Dedifferentiated amniotic fluid mesenchymal stem cell (primary cell): Measurements from ENCODE around the gene ZNF26.
"Not testable (repeated sequence)": the region's sequence is repeated elsewhere in the genome, so short reads cannot be mapped to it uniquely, and the experiment has no call there.

Experiments
- DNase-seq: peaks from one replicate; pipeline ENCODE4 v3.0.0-alpha.2; 2016; ENCODE audit errors: extremely low spot score

The ZNF26 gene

DNA sequence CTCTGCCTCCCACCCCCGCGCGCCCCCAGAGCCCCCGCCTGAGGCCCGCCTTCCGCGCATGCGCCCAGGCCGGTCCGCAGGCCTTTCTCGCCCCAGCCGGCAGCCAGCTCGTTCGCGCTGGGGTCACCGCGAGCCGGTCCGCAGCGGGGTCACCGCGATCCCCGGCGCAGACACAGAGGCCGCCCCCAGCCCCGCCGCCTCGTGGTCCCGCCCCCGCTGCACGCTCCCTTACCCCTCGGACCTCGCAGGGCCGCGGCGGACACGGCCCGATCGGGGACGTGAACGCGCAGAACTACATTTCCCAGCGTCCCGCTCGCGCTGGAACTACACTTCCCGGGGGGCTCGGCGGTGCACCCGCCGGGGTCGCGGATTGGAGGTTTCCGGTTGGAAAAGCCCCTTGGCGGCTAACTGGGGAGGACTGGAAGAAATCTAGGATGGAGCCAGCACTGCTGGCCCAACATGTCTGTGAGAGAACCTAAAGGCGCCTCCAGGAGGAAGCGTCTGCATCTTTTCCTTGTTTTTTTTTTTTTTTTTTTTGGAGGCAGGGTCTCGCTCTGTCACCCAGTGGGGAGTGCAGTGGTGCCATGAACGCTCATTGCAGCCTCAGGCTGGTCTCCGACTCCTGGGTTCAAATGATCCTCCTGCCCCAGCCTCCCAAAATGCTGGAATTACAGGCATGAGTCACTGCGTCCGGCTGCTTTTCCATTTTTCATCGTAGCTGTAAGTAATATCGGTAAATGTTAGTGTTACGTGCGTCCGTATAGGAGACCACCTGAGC, 30.0 kb upstream of the ZNF26 start, which contains the start of gene ZNF605:
ZNF605 (minus strand) TSS at position 296 of the 778 bp plus-strand sequence. CDS start 10,671 bp downstream, outside the sequence.
- DNase-seq = peak; percentile 83

DNA sequence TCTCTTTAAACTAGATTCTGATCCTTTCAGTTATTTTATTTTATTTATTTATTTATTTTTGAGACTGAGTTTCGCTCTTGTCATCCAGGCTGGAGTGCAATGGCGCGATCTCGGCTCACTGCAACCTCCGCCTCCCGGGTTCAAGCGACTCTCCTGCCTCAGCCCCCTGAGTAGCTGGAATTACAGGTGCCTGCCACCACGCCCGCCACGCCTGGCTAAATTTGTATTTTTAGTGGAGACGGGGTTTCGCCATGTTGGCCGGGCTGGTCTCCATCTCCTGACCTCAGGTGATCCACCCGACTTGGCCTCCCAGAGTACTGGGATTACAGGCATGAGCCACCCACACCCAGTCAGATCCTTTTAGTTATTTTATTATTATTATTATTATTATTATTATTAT, 24.4 kb upstream of the ZNF26 start:
- DNase-seq = not testable (repeated sequence)

DNA sequence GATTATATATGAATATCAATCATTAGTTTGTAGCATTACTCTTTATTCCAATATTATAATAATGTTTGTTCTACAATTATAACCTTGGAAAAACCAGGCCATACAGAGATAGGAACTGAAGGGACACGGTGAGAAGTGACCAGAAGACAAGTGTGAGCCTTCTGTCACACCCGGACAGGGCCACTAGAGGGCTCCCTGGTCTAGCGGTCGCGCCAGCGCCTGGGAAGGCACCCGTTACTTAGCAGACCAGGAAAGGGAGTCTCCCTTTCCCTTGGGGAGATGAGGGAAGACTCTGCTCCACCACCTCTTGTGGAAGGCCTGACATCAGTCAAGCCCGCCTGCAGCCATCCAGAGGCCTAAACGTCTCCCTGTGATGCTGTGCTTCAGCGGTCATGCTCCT, 22.2 kb upstream of the ZNF26 start:
- not testable (repeated sequence) for DNase-seq

DNA sequence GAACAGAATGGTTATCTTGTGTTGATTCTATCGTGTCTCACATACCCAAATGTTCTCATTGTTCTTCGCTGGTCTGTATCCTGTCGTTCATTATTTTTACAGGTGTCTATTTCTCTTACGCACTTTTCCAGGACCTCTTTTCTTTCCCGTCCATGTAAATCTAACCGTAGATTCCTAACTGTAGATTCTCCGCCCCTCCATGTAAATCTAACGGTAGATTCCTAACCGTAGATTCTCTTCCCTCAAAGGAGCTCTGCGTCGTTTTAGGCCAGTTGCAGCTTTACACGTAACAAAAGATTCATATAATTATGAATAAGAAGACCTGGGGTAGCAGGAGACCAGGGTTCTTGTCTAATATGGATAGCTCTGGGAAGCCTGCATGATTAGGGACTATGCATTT, 20.4 kb upstream of the ZNF26 start:
- no peak for DNase-seq

DNA sequence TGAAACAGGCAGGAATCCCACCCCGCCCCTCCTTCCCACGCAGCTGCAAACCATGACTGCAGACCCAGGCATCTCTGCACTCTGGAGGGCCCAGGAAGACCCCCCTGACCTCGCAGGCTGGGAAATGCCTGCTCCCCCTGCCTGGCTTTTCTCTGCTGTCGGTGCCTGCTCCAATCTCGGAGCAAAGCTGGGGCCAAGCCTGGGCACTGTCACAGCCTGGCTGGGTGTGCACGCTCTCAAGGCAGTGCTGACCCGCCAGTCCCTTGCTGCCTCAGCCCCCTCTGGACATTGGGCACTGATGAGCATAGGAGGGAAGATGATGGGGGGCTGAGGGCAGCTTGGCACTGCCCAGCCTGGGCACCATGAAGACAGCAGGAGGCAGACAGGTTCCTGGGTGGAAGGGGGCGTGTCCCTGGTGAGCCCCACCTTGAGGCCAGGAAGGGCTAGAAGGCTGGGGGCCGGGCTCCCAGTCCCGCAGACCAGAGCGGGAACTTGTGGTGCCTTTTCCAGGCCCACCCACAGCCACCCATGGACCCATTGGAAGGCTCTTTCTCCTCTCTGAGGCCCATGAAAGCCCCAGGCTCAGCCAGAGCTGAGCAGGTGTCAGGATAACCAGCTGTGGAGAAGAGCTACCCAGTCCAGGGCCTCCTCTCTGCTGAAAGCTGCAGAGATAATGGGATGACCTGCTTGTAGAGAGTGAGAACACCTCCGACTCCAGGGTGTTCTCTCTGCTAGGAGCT, 19.3 kb upstream of the ZNF26 start:
- no peak for DNase-seq

DNA sequence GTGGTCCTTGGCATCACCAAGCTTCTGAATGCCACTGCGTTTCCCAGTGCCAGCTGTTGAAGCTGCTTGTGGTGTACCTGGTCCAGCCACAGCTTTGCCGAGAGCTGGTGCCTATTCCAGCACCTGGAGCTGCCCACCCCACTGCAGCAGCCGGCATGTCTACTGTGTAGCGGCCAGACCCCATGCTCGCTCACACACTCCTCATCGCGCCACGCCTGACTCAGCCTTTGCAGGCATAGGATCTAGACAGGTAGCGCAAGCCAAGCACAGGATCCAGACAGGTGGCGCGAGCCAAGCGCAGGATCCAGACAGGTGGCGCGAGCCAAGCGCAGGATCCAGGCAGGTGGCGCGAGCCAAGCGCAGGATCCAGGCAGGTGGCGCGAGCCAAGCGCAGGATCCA, 18.4 kb upstream of the ZNF26 start:
- DNase-seq = no peak

DNA sequence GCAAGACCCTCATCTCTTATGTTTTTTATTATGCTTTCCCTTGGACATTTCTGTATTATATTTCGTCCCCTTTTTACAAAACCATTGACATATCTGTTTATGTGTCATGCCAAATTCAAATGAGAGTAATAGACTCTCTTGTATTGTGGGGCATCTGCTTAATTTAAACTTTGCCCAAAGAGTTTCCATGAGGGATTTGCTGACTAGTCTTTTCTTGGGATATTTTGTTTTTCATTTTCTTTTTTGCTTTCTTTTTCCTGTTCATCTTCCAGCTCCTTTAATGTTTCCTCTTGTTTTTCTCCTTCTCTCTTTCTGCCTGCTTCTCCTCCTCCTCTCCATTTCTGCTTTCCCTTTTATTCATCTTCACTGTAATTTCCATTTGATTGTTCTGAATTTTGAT, 13.8 kb upstream of the ZNF26 start:
- no peak for DNase-seq

DNA sequence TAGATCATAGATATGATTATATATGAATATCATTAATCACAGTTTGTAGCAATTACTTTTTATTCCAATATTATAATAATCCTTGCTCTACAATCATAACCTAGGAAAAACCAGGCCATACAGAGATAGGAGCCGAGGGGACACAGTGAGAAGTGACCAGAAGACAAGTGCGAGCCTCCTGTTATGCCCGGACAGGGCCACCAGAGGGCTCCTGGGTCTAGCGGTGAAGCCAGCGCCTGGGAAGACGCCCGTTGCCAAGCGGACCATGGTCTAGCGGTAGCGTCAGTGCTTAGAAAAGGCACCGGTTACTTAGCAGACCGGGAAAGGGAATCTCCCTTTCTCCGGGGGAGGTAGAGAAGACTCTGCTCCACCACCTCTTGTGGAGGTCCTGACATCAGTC, 9.3 kb upstream of the ZNF26 start:
- DNase-seq = not testable (repeated sequence)

DNA sequence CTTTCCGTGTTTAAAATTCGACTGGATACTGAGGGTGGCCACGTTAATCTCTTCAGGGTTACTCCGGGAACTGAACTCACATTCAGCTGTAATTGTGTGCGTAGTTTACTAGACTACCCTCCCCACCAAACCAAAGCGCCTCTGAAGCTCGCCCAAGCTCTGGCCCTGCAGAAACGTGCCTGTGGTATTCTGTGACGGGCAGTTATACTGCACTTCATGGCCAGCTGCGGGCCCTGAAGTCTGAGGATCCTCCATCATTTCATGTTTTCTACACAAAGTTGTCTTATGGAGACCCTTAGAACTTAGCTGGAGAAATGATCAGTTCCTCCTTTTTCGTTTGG, 688 bp downstream of the ZNF26 start:
- no peak for DNase-seq

DNA sequence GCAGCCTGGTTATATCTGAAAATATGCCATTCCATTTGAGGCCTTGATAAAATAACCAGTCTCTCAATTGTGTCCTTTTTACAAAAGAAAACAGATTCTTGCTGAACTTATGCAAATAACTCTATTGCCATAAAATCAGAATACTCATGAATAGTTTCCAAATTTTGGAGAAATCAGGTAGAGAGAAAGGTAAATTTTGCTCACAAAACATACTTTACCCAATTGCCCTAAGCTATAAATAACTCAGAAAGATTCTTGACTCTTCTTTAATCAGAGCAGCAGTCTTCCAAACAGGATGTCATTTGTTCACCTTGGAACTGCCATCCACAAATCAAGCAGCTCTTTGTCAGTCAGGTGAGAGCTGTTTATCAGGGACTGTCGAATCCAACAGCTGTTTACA, 12.6 kb downstream of the ZNF26 start:
- no peak for DNase-seq

DNA sequence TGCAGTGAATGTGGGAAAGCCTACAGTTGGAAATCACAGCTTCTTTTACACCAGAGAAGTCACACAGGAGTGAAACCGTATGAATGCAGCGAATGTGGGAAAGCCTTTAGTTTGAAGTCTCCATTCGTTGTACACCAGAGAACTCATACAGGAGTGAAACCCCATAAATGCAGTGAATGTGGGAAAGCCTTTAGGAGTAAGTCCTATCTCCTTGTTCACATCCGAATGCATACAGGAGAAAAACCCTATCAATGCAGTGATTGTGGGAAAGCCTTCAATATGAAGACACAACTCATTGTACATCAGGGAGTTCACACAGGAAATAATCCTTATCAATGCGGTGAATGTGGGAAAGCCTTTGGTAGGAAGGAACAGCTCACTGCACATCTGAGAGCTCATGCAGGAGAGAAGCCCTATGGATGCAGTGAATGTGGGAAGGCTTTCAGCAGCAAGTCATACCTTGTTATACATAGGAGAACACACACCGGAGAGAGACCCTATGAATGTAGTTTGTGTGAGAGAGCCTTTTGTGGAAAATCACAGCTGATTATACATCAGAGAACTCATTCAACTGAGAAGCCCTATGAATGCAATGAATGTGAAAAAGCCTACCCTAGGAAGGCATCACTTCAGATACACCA, 24.6 kb downstream of the ZNF26 start:
- DNase-seq = no peak

DNA sequence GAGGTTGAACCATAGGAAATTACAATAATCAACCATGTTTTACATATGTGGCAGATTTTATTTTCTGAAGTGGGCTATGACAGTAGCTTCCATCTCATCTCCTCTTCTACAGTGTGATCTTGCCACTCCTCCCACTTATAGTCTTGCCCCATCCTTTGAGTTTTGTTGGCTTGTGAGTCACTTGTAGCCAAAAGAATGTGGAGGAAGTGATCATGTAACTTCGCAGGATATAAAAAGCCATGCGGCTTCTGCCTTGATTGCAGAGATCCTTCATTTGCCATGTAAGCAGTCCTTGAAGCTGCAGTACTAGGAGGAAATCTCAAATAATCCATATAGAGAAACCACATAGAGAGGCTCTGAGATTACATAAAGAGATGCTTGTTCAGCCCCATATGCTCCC, 37.4 kb downstream of the ZNF26 start:
- DNase-seq = no peak

DNA sequence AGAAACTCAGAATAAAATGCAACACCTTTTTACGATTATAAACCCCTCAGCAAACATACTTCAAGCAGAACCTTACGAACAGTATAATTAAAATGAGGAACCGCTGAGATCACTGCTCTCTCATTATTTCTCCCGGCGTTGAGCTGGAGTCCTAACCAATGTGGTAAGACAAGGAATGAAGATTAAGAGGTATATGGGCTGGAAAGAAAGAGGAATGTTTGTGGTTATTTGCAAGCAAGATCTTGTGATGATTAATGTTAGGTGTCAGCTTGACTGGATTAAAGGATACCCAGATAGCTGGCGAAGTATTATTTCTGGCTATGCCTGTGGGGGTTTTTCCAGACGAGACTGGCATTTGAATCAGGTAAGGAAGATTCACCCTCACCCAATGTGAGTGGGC, 40.8 kb downstream of the ZNF26 start:
- DNase-seq = no peak

DNA sequence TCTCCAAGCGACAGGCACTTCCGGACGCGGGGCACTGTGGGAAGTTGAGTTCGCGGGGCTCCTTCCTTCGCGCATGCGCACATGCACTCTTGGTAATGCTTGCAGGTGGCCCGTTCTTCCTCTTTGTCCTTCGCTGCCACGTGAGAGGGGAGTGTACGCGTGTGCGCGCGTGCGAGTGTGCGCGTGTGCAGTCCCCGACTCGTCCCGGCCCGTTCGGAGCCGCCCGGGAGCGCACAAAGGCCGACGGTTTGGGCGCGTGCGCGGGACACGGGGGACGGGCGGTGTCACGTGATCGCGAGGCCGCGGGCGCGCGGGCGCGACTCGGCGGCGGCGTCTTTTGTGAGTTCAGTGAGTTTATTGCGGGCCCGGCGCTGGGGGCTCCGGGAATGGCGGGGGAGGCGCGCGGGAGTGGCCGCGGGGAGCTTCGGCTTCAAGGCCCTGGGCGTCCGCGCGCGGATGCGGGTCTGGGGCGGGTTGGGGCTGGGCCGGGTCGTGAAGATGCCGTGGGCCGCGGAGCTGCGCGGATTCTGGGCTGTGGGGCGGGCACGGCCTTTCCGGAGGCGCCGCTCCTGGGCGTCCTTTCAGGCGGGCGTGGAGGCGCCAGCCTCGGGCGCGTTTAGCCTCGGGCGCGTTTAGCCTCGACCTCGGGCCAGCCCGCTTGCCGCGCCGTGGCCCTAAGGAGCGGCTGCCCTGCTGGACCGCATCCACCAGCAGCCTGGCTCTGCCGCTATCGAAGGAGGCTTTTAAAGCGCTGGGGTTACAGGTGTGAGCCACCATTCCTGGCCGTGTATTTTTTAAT, 51.2 kb downstream of the ZNF26 start, which contains the start of gene ZNF84:
ZNF84 (plus strand) TSS at position 303 of the 799 bp plus-strand sequence. CDS start 3,959 bp downstream, outside the sequence.
- peak; percentile 98 for DNase-seq

DNA sequence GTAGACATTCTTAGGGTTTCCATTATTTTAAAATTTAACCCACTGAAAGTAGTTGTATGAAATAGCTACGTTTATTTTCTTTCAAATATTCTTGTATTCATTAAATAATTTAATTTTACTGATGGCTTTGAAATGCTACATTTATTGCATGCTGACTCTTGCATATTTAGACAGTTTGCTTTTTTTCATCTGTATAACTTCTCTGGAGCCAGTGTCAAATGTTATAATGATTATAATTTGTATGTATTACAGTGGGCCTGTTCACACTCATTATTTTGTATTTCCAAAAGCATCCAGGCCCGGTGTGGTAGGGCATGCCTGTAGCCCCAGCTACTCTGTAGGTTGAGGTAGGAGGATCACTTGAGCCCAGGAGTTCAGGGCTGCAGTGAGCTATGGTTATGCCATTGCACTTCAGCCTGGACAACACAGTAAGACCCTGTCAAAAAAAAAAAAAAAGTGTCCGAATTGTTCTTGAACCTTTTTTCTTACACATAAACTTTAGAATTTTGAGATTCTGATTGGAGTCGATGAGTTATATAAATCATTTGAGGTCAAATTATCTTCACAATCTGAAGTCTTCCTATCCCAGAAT, 52.0 kb downstream of the ZNF26 start:
- DNase-seq = no peak

DNA sequence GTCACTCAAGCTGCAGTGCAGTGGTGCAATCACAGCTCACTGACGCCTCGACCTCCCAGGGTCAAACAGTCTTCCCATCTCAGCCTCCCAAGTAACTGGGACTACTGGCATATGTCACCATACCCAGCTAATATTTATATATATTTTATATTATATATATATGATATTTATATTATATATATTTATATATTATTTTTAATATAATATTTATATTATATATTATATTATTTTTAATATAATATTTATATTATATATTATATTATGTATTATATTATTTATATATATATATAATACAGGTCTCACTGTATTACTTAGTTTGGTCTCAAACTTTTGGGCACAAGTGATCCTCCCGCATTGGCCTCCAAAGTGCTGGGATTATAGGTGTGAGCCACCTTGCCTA, 60.5 kb downstream of the ZNF26 start:
- no peak for DNase-seq

DNA sequence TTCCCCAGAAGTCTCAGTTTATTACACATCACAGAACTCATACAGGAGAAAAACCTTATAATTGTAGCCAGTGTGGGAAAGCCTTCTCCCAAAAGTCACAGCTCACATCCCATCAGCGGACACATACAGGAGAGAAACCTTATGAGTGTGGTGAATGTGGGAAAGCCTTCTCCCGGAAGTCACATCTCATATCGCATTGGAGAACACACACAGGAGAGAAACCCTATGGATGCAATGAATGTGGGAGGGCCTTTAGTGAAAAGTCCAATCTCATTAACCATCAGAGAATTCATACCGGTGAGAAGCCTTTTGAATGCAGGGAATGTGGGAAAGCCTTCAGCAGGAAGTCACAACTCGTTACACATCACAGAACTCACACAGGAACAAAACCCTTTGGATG, 71.3 kb downstream of the ZNF26 start:
- DNase-seq = no peak

DNA sequence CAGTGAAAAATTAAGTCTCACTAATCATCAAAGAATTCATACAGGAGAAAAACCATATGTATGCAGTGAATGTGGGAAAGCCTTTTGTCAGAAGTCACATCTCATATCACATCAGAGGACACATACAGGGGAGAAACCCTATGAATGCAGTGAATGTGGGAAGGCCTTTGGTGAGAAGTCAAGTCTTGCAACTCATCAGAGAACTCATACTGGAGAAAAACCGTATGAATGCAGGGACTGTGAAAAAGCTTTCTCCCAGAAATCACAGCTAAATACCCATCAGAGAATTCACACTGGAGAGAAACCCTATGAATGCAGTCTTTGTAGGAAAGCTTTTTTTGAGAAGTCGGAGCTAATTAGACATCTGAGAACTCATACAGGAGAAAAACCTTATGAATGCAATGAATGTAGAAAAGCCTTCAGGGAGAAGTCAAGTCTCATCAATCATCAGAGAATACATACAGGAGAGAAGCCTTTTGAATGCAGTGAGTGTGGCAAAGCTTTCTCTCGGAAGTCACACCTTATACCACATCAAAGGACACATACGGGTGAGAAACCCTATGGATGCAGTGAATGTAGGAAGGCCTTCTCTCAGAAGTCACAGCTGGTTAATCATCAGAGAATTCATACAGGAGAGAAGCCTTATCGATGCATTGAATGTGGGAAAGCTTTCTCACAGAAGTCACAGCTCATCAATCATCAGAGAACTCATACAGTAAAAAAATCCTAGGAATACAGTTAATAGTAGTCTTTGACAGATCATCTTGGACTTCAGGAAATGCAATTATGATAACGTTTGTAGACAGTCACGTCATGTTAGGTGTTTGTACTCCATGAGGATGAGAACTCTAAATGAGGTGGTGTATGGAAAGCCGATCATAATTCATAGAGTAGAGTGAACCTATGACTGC, 72.3 kb downstream of the ZNF26 start:
- no peak for DNase-seq

DNA sequence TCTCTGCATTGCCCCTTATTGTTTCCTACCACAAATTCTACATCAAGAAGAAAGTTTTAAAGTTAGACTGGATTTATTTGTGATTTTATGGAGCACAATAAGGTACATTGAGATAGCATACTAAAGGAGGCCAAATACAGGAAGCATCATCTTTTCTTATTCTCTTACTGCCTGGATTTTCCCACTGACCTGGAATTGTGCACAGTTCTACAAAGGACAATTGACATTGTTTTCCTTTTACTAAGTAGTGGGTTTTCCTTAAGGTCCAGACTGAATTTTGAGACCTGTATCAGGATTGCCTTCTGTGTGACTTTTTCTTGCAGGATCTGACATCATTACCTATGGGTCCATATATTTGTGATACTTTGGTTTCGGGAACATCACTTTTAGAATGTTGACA, 75.8 kb downstream of the ZNF26 start:
- no peak for DNase-seq

DNA sequence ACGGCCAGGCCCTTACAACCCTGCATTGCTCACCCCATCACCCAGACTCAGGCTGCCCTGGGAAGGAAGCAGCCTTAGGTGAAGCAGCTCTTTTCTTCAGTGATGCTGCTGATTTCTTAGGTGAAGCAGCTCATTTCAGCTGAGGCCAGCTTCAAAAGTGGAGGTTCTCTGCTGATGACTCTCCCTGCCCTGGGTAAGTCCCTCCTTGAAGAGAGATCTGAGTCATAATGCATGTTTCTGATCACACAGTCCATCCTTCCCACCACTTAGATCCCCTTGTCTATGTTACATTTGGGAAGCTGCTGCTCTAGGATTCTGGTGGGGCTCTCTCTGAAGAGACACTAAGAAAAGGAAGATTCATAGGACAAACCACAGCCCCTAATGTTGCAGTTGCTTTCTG, 77.4 kb downstream of the ZNF26 start:
- no peak for DNase-seq
